GM12878 (cell line): ENCODE data around the gene URI1. TPM values are rescaled to one million over a fixed set of nuclear protein-coding genes. Genes with fewer than 3 reads are reported as not detected.

Experiments
- ATAC-seq: fragments of 200-7000 bp; cut with Tn5 transposase; 3 replicates; pipeline ENCODE4 v1.9.1; 2020; ENCODE audit warnings: mild to moderate bottlenecking, moderate library complexity
- BruUV-seq: library from RNA; stranded (reverse); fragments of 400-500 nt; replicated peaks from 2 replicates; lab custom pipeline; 2021; lab: Mats Ljungman, UMichigan
- CTCF ChIA-PET: fragments of 300-600 bp; sonication (Branson Sonifier 250); formaldehyde crosslinking; extraction: SDS; loops from one replicate; lab custom pipeline; 2021; ENCODE audit warnings: inconsistent platforms; lab: Yijun Ruan, JAX
- POLR2A ChIA-PET: fragments of 350-600 bp; formaldehyde crosslinking; extraction: SDS; loops from one replicate; lab custom pipeline; 2021; ENCODE audit warnings: inconsistent platforms; lab: Charles Lee
- RAD21 ChIA-PET: fragments of 300-600 bp; sonication (Branson Sonifier 250); formaldehyde crosslinking; loops from one replicate; lab custom pipeline; 2023; ENCODE audit warnings: antibody characterized with exemption; ENCODE audit not compliant: unreplicated experiment; lab: Charles Lee
- SMC1A ChIA-PET: fragments of 300-600 bp; sonication (Branson Sonifier 250); formaldehyde crosslinking; loops from one replicate; lab custom pipeline; 2023; ENCODE audit not compliant: unreplicated experiment, uncharacterized antibody; lab: Charles Lee
- DNase-seq: peaks from one replicate; pipeline ENCODE4 v3.0.0-alpha.2; 2011; ENCODE audit warnings: low read depth, low spot score
- FAIRE-seq: peaks from 3 replicates; lab custom pipeline; 2011; peaks lifted over from hg19 to GRCh38; lab: Jason Lieb, UNC
- H2AFZ ChIP-seq: 2 replicates; pipeline ENCODE4 v1.6.0; 2011; ENCODE audit warnings: low read depth, low read length, control low read depth; ENCODE audit not compliant: control insufficient read depth
- H3K27ac ChIP-seq: 2 replicates; pipeline ENCODE4 v1.5.1; 2011; ENCODE audit warnings: control low read depth; ENCODE audit not compliant: control insufficient read depth, insufficient read depth
- H3K27me3 ChIP-seq, 2 experiments: replicated peaks in 1 of 2; 2 replicates each; pipeline versions ENCODE4 v1.6.0 to v1.6.1; 2011; ENCODE audit warnings: low read length in 1 of 2; ENCODE audit not compliant: control insufficient read depth in 2 of 2, insufficient read depth in 2 of 2
- H3K36me3 ChIP-seq, 2 experiments: 2 replicates each; pipeline ENCODE4 v1.5.1; 2011; ENCODE audit warnings: low read length in 1 of 2; ENCODE audit not compliant: control insufficient read depth in 2 of 2, insufficient read depth in 2 of 2
- H3K4me1 ChIP-seq: 2 replicates; pipeline ENCODE4 v1.6.1; 2011; ENCODE audit warnings: mild to moderate bottlenecking, low read length, moderate library complexity, mixed read lengths; ENCODE audit not compliant: control insufficient read depth, insufficient read depth
- H3K4me2 ChIP-seq: 2 replicates; pipeline ENCODE4 v1.6.0; 2011; ENCODE audit warnings: control low read depth; ENCODE audit not compliant: control insufficient read depth, insufficient read depth
- H3K4me3 ChIP-seq: fragments of 200-600 bp; sonication (generic); 2 replicates; pipeline ENCODE4 v1.5.1; 2016
- H3K79me2 ChIP-seq: 2 replicates; pipeline ENCODE4 v1.6.0; 2011; ENCODE audit warnings: low read length; ENCODE audit not compliant: control insufficient read depth, insufficient read depth
- H3K9ac ChIP-seq: 2 replicates; pipeline ENCODE4 v1.8.0; 2011; ENCODE audit warnings: low read length, control low read depth, mixed read lengths; ENCODE audit not compliant: control insufficient read depth, insufficient read depth
- H3K9me3 ChIP-seq: replicated peaks from 3 replicates; pipeline ENCODE4 v1.5.1; 2011; ENCODE audit warnings: mild to moderate bottlenecking, low read length; ENCODE audit not compliant: control insufficient read depth, insufficient read depth
- H4K20me1 ChIP-seq: 2 replicates; pipeline ENCODE4 v1.6.0; 2011; ENCODE audit not compliant: control insufficient read depth, insufficient read depth
- RUNX3 ChIP-seq: IDR thresholded peaks from 2 replicates; pipeline ENCODE4 v1.6.1; 2012; ENCODE audit warnings: low read length, inconsistent platforms
- SPI1 ChIP-seq: IDR thresholded peaks from 2 replicates; pipeline ENCODE4 v1.6.1; 2011; ENCODE audit warnings: low read depth, mild to moderate bottlenecking, low read length, moderate library complexity, borderline replicate concordance; ENCODE audit not compliant: insufficient read depth
- ZBTB4 ChIP-seq: fragments of 450-650 bp; formaldehyde crosslinking; IDR thresholded peaks from 2 replicates; pipeline ENCODE4 v1.4.0; 2022; ENCODE audit warnings: mild to moderate bottlenecking, moderate library complexity
- WGBS: methylation state at CpG from one replicate; pipeline ENCODE4 v1.1.6; 2016; ENCODE audit warnings: low lambda C conversion rate; ENCODE audit not compliant: insufficient replicate concordance, insufficient coverage; ENCODE audit errors: missing lambda C conversion rate; 5-methylcytosine and 5-hydroxymethylcytosine counted together
- in situ Hi-C: fragments of 300-500 bp; cut with MboI; formaldehyde crosslinking; loops from 9 replicates; pipeline ENCODE4 v1.14.3; 2018; ENCODE audit warnings: mixed read lengths
- intact Hi-C: fragments of 100-400 bp; cut with micrococcal nuclease; formaldehyde crosslinking; loops from one replicate; pipeline ENCODE4 v1.14.2; 2022; ENCODE audit not compliant: unreplicated experiment
- polyA plus RNA-seq, 11 experiments: library from polyadenylated mRNA; depleted of rRNA in 4 of 11; unstranded in 6 of 11; stranded (reverse) in 5 of 11; fragments of >200 nt; fragmentation: Nextera tagmentation in 4 of 11; fragmentation: Illumina TruSeq in 1 of 11; extraction: Ambion mirVana in 4 of 11; extraction: Trizol in 1 of 11; gene quantifications; 1 replicate in 1 of 11; 2 replicates in 10 of 11; pipeline versions ENCODE4 v1.2.1 to v1.2.3, GENCODE V29; 2011 to 2016; ENCODE audit warnings: inconsistent platforms in 2 of 11, missing spikeins in 2 of 11, low read depth in 1 of 11
- total RNA-seq, 4 experiments: library from RNA; depleted of rRNA in 3 of 4; stranded (reverse); fragments of >200 nt in 3 of 4; fragmentation: Illumina TruSeq in 1 of 4; extraction: Trizol in 1 of 4; gene quantifications; 2 replicates each; pipeline versions ENCODE4 v1.2.1 to v1.2.3, GENCODE V29; 2013 to 2021
- TF ChIP-seq, protein P1 (sequence below): fragments of 450-650 bp; IDR thresholded peaks from 2 replicates; pipeline ENCODE4 v1.6.1; 2016; ENCODE audit warnings: mild to moderate bottlenecking, moderate library complexity, borderline replicate concordance

The URI1 gene
- total and polyA plus RNA-seq, 10 of the 15 experiments (the other 5 are each of a cell fraction or from before 2014, with no cell fraction given) = 15.2 to 94.2 (median 47.9) TPM

DNA sequence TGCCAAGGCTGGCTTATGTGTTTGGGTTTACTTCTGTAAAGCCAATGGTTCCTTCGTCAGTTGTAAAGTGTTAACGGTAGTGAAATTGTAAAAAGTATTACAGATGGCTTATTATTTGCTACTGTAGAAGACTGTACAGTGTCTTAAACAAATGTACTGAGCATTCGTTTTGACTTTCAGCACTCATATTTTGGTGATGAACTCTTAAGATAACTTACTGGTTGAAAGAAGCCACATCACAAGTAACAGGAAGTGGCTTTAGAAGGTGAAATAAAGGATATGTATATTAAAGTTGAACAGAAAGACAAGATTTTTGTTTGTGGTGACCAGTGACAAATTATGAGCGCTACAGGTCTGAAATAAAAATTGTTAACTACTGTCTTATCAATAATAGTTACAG, 64.2 kb downstream of the URI1 start:
- ChIA-PET CTCF (no interaction called here), POLR2A (no interaction called here), RAD21 (no interaction called here), SMC1A (no interaction called here)
- Histone ChIP-seq H4K20me1 (no peaks in the 10 kb centered on the region), H3K27ac (no peak overlapping the region), H3K4me1 (no peaks in the 10 kb centered on the region), H3K4me2 (no peak overlapping the region), H3K27me3 (no peaks in the 10 kb centered on the region), H3K9ac (no peak overlapping the region), H3K9me3 (no peaks in the 10 kb centered on the region; the same call in 2 of the 3 replicates), H2AFZ (no peak overlapping the region), H3K79me2 (peaks cover 4% of the 10 kb centered on the region), H3K36me3 (peaks cover 2 to 18% of the 10 kb centered on the region in 2 experiments; a peak in 3 of 4 replicates), H3K4me3 (no peak overlapping the region)
- no TSS peak for BruUV-seq
- ATAC-seq (no peak), FAIRE-seq (no peak), DNase-seq (no peak)
- TF ChIP-seq, protein P1, sequence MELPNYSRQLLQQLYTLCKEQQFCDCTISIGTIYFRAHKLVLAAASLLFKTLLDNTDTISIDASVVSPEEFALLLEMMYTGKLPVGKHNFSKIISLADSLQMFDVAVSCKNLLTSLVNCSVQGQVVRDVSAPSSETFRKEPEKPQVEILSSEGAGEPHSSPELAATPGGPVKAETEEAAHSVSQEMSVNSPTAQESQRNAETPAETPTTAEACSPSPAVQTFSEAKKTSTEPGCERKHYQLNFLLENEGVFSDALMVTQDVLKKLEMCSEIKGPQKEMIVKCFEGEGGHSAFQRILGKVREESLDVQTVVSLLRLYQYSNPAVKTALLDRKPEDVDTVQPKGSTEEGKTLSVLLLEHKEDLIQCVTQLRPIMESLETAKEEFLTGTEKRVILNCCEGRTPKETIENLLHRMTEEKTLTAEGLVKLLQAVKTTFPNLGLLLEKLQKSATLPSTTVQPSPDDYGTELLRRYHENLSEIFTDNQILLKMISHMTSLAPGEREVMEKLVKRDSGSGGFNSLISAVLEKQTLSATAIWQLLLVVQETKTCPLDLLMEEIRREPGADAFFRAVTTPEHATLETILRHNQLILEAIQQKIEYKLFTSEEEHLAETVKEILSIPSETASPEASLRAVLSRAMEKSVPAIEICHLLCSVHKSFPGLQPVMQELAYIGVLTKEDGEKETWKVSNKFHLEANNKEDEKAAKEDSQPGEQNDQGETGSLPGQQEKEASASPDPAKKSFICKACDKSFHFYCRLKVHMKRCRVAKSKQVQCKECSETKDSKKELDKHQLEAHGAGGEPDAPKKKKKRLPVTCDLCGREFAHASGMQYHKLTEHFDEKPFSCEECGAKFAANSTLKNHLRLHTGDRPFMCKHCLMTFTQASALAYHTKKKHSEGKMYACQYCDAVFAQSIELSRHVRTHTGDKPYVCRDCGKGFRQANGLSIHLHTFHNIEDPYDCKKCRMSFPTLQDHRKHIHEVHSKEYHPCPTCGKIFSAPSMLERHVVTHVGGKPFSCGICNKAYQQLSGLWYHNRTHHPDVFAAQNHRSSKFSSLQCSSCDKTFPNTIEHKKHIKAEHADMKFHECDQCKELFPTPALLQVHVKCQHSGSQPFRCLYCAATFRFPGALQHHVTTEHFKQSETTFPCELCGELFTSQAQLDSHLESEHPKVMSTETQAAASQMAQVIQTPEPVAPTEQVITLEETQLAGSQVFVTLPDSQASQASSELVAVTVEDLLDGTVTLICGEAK = no peak
- TF ChIP-seq ZBTB4 (CRISPR knock-in tag) = no peak
- TF ChIP-seq SPI1 = peak; percentile 5; the same call in 1 of the 2 replicates
- TF ChIP-seq RUNX3 = peak; percentile 33; the same call in 1 of the 2 replicates
- intact Hi-C loops = no loop called here
- WGBS = 84% methylated on average over 4 of the region's 4 CpGs
- in situ Hi-C loops = no loop called here
